K562 (cell line): ENCODE measurements around the gene ATRAID. TPM values are rescaled to one million over a fixed set of nuclear protein-coding genes. Genes with fewer than 3 reads are reported as not detected.

Experiments
- ATF3 ChIP-seq, 2 experiments: fragments of 450-650 bp in 1 of 2; sonication (generic) in 1 of 2; formaldehyde crosslinking in 1 of 2; IDR thresholded peaks in 1 of 2; conservative IDR thresholded peaks in 1 of 2; 2 replicates each; pipeline versions ENCODE4 v1.6.1 to v1.8.1; 2016 to 2023; ENCODE audit warnings: mild to moderate bottlenecking in 2 of 2, moderate library complexity in 2 of 2, inconsistent platforms in 1 of 2, missing genetic modification reagents in 1 of 2
- CAMTA2 ChIP-seq: fragments of 250-450 bp; sonication (Bioruptor Pico); conservative IDR thresholded peaks from 2 replicates; pipeline ENCODE4 v1.5.1; 2022
- GABPB1 ChIP-seq: sonication (generic); formaldehyde crosslinking; IDR thresholded peaks from 2 replicates; pipeline ENCODE4 v1.8.0; 2022; ENCODE audit warnings: mild to moderate bottlenecking, missing genetic modification reagents
- HMGN3 ChIP-seq: IDR thresholded peaks from 2 replicates; pipeline ENCODE4 v1.6.1; 2011; ENCODE audit warnings: borderline replicate concordance, low read depth, mild to moderate bottlenecking, mixed read lengths, low read length; ENCODE audit not compliant: insufficient read length; ENCODE audit errors: extremely low read depth
- HNRNPLL ChIP-seq: fragments of 200-400 bp; formaldehyde crosslinking; IDR thresholded peaks from 2 replicates; pipeline ENCODE4 v1.6.1; 2017; ENCODE audit warnings: low read length, low read depth, mild to moderate bottlenecking; ENCODE audit not compliant: poor library complexity, severe bottlenecking
- JUN ChIP-seq, 2 experiments: sonication (generic) in 1 of 2; formaldehyde crosslinking in 1 of 2; IDR thresholded peaks; 2 replicates each; pipeline versions ENCODE4 v1.6.1 to v1.8.0; 2012 to 2022; ENCODE audit warnings: borderline replicate concordance in 2 of 2, mild to moderate bottlenecking in 2 of 2, improper control_type of control experiment in 1 of 2, low read depth in 1 of 2, low read length in 1 of 2, missing genetic modification reagents in 1 of 2
- KAT7 ChIP-seq: sonication (generic); formaldehyde crosslinking; IDR thresholded peaks from 2 replicates; pipeline ENCODE4 v1.8.0; 2022; ENCODE audit warnings: missing genetic modification reagents, mild to moderate bottlenecking, borderline replicate concordance
- PML ChIP-seq: IDR thresholded peaks from 2 replicates; pipeline ENCODE4 v1.6.1; 2012; ENCODE audit warnings: low read length, inconsistent platforms
- POLR2H ChIP-seq: IDR thresholded peaks from 2 replicates; pipeline ENCODE4 v1.6.1; 2016; ENCODE audit warnings: missing genetic modification characterization, low read depth, mild to moderate bottlenecking, control low read depth, missing compliant biosample characterization, moderate library complexity
- RCOR1 ChIP-seq, 2 experiments: IDR thresholded peaks; 2 replicates each; pipeline ENCODE4 v1.6.1; 2012; ENCODE audit warnings: low read depth in 2 of 2, low read length in 2 of 2, borderline replicate concordance in 1 of 2, improper control_type of control experiment in 1 of 2
- RUNX1 ChIP-seq: sonication (generic); IDR thresholded peaks from 2 replicates; pipeline ENCODE4 v1.6.1; 2016; ENCODE audit warnings: antibody characterized with exemption, low read depth
- SAP30 ChIP-seq: fragments of 200-600 bp; sonication (generic); IDR thresholded peaks from 2 replicates; pipeline ENCODE4 v1.6.1; 2012; ENCODE audit warnings: borderline replicate concordance, low read depth, mild to moderate bottlenecking, moderate library complexity, low read length, control low read depth, inconsistent platforms; ENCODE audit not compliant: insufficient read depth, poor library complexity, severe bottlenecking
- SMAD1 ChIP-seq: fragments of 150-350 bp; IDR thresholded peaks from 2 replicates; pipeline ENCODE4 v1.6.1; 2014; ENCODE audit warnings: low read length, low read depth; ENCODE audit not compliant: partially characterized antibody
- SRSF7 ChIP-seq: fragments of 200-400 bp; formaldehyde crosslinking; optimal IDR thresholded peaks from 2 replicates; pipeline ENCODE3; 2017; ENCODE audit warnings: mild to moderate bottlenecking, low read depth, low read length
- TFAM ChIP-seq: fragments of 250-450 bp; sonication (Bioruptor Pico); conservative IDR thresholded peaks from 2 replicates; pipeline ENCODE4 v1.5.0; 2021; ENCODE audit warnings: mild to moderate bottlenecking, moderate library complexity
- ZFP1 ChIP-seq: fragments of 450-650 bp; formaldehyde crosslinking; IDR thresholded peaks from 2 replicates; pipeline ENCODE4 v1.4.0; 2020; ENCODE audit warnings: mild to moderate bottlenecking, mixed read lengths
- ZFX ChIP-seq: sonication (generic); formaldehyde crosslinking; IDR thresholded peaks from 2 replicates; pipeline ENCODE4 v1.8.0; 2022; ENCODE audit warnings: mild to moderate bottlenecking, missing genetic modification reagents, moderate library complexity
- ZNF184 ChIP-seq: sonication (generic); formaldehyde crosslinking; IDR thresholded peaks from 2 replicates; pipeline ENCODE4 v1.5.0; 2020; ENCODE audit warnings: missing genetic modification reagents
- ZNF592 ChIP-seq: fragments of 450-650 bp; IDR thresholded peaks from 2 replicates; pipeline ENCODE4 v1.6.1; 2017; ENCODE audit warnings: antibody characterized with exemption, mild to moderate bottlenecking
- polyA plus RNA-seq, 8 experiments: library from polyadenylated mRNA; depleted of rRNA in 4 of 8; stranded (reverse) in 5 of 8; unstranded in 3 of 8; fragments of >200 nt; fragmentation: Nextera tagmentation in 2 of 8; fragmentation: Illumina TruSeq in 1 of 8; extraction: Ambion mirVana in 2 of 8; extraction: Trizol in 1 of 8; gene quantifications; 2 replicates each; pipeline versions ENCODE4 v1.2.1 to v1.2.3, GENCODE V29; 2011 to 2014; ENCODE audit warnings: inconsistent platforms in 1 of 8, missing spikeins in 1 of 8
- total RNA-seq, 7 experiments: library from RNA; depleted of rRNA in 6 of 7; stranded (reverse); fragments of >200 nt in 6 of 7; fragmentation: Illumina TruSeq in 2 of 7; extraction: Trizol in 2 of 7; gene quantifications; 2 replicates each; pipeline versions ENCODE4 v1.2.1 to v1.2.3, GENCODE V29; 2011 to 2021; ENCODE audit warnings: low replicate concordance in 1 of 7

ATRAID gene
- total and polyA plus RNA-seq, 9 of the 15 experiments (the other 6 are each of a cell fraction or from before 2014, with no cell fraction given), result 70.2 to 187 (median 108) TPM

GRCh38 chr2:27217173-27218121 is 5.6 kb downstream of the ATRAID start, which contains the start of gene CAD (continued):
- TF ChIP-seq SAP30 (peak; percentile 96), GABPB1 (CRISPR knock-in tag) (peak; percentile 64; the same call in 1 of the 2 replicates), RCOR1 (IDR thresholded peaks at IDR 0.05; ENCODE audit: borderline replicate concordance in 1 of 2, low read depth in 2 of 2, low read length in 2 of 2) (0 out of 4 replicates have a peak, but pooled peaks of 1 of the 2 experiments have one; percentile 22), JUN (IDR thresholded peaks at IDR 0.05; ENCODE audit: borderline replicate concordance, low read depth, low read length) (peak; percentile 86; the same call in 1 of the 2 replicates), JUN (CRISPR knock-in tag; IDR thresholded peaks at IDR 0.05; ENCODE audit: borderline replicate concordance) (no peak), PML (peak; percentile 50), TFAM (no peak), ZFP1 (CRISPR knock-in tag) (no peak), CAMTA2 (CRISPR knock-in tag) (no peak), KAT7 (peak; percentile 93; the same call in 1 of the 2 replicates), SRSF7 (no peak), HNRNPLL (peak; percentile 50), POLR2H (tag) (peak; percentile 73), ZNF184 (CRISPR knock-in tag) (no peak), ZFX (CRISPR knock-in tag) (no peak; the same call in 1 of the 2 replicates), ZNF592 (peak; percentile 77), ATF3 (IDR thresholded peaks at IDR 0.05) (no peak), ATF3 (CRISPR knock-in tag; conservative IDR thresholded peaks at IDR 0.05) (no peak), SMAD1 (no peak), RUNX1 (peak; percentile 7; the same call in 1 of the 2 replicates), HMGN3 (peak; percentile 80)
